HG02973 (cell line): ENCODE results near the gene ATL3.
A peak's percentile ranks its signal among the peaks of the same experiment; 100 is the strongest.
"Not testable (repeated sequence)": the region's sequence is repeated elsewhere in the genome, so short reads cannot be mapped to it uniquely, and the experiment has no call there.

Source experiments
- ATAC-seq: cut with Tn5 transposase; IDR thresholded peaks from one replicate; pipeline ENCODE4 v1.9.1; 2021; ENCODE audit warnings: moderate library complexity; ENCODE audit not compliant: unreplicated experiment

Gene ATL3

DNA sequence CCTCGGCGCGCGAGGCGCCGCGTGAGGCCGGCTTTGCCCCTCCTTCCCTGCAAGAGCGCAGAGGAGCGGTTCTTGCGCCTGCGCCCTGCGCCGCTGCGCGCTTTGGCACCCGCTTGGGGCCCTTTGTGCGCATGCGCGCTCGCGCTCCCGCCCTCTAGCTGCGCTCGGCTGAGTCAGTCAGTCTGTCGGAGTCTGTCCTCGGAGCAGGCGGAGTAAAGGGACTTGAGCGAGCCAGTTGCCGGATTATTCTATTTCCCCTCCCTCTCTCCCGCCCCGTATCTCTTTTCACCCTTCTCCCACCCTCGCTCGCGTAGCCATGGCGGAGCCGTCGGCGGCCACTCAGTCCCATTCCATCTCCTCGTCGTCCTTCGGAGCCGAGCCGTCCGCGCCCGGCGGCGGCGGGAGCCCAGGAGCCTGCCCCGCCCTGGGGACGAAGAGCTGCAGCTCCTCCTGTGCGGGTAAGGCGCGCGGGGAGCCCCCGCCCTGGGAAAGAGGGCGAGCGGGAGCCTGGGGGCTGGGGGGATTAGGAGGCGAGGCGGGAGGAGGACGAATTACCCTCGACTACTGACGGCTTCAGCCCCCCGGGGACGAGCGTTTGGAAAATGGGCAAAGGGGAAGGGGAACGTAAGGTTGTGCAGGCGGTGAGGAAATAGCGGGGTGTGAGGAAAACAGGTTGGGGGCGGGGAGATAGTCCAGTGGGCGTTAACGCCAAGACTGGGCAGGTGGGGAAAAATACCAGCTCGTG is 10.3 kb upstream of the ATL3 start, which contains the start of gene RTN3:
Gene RTN3, plus strand, starts transcription at position 180 of the 745 bp plus-strand sequence. Its CDS starts 137 bp downstream, at position 317.
- ATAC-seq: peak; percentile 78

DNA sequence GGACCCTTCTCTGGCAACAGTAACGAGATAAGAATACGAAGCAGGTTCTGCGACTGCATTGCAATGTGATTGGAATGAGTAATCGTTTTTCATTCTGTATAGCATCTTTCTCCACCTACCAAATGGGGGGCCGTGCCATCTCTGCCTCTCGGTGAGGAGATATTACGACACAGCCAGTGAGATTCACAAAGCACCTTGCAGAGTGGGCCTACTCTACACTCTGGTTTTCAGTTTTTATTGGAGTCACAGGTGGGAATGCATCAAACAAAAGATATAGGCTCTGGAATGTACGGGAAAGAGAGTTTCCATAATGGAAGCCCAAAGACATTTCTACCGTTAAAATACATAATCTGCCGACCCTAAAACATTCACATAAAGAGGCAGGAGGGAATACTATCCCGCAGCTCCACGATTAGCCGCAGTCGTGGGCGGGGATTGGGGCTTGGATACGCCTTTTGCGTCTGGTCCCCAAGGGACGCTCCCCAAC is 9.7 kb upstream of the ATL3 start:
- ATAC-seq: no peak

DNA sequence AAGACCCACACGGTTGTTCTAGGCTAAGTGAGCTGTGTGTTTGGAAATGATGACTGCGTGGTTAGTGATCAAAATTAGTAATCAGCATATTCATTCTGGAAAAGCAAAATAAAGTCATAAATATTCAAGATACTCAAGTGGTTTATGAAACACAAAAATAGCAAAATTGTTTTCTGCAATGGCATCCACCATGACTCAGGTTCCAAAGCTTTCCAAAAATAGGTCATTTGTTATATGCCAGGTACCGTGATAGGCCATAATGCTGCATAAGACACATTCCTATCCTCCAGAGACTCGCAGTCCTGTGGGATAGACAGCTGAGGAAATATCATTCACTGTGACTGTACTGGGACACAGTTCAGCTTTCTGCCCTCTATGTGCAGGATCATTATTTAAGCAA is 2.4 kb upstream of the ATL3 start:
- ATAC-seq: no peak

DNA sequence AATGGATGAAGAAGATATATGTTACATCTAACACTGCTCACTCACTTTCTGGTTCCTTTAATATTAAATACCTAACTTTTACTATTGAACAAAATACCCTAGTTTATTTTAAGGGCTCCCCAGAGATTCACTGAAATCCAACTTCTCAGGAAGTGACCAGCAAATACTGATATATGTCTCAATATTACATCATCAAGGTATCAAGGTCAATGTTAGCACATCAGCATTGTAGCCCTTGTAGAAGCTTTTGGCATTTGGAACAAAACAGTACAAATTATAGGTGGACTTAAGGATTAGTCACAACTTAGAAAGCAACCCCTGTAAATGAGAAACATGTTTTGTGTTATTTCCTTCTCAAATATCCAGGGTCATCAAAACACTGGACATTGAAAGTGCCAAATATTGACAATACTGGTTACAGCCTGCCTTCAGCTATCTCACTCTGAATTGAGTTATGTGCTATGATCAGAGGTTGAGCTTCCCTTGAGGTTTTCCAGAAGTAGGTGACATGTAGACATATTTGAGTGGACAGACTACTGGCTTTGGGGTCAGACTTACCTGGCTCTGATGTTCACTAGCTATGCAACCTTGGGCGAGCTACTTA is 1.9 kb upstream of the ATL3 start:
- no peak for ATAC-seq

DNA sequence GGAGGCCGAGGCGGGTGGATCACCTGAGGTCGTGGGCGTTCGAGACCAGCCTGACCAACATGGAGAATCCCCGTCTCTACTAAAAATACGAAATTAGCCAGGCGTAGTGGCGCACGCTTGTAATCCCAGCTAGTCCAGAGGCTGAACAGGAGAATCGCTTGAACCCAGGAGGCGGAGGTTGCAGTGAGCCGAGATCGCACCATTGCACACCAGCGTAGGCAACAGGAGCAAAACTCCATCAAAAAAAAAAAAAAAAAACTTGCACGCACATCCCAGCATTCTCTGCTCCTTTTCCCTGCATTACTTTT is 934 bp upstream of the ATL3 start:
- no peak for ATAC-seq

DNA sequence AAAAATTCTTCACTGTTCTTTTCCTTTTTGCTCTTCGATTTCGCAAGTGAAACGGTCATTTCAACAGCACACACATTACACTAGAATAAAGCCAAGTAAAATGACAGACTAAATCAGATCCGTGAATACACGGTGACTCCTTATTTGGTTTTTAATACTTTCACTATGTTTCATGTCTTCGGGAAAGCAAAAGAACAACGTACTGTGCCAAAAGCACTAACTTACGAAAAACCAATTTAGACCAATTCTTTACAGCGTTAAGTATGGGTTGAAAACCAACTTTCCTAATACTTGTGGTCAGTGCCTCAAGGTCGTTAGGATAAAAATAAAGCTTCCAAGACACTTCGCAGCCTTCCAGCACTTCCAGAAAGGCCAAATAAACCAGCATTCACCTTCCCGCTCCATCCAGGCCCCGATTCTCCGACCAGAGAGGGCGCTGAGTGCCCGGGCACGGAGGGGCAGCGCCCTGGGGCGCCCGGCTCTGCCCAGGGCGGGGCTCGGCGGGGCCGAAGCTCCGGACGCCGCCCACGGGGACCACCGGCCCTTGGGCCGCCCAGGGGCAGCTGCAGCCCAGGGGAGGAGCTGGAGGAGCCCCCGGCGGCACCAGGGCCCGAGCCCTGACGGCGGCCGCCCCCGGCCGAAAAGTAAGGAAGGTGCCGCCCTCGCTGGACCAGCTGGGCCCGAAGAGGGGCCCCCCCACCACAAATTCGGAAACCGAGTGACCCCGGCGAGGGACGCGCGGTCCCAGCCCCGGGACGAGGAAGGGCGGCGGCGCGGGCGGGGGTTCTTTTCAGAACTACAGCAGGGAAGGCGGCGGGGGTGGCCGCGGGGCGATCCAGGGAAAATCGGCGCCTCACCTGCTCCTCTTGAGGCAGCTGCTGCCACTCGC is 499 bp downstream of the ATL3 start:
- ATAC-seq: peak; percentile 17

DNA sequence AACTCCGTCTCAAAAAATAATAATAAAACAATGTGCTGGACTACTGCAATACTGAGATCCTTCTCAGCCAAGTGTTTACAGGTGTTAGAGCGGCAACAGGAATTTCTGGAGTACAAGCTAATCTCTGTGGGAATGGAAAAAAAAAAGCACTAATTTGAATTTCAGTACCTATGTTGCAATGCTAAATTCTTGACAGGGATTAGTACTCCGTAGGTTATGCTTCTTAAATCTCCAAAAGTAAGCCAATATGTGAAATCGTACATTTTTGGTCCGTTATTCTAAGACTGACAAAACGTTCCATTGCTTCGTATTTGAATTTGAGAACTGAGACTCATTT is 1.1 kb downstream of the ATL3 start:
- no peak for ATAC-seq

DNA sequence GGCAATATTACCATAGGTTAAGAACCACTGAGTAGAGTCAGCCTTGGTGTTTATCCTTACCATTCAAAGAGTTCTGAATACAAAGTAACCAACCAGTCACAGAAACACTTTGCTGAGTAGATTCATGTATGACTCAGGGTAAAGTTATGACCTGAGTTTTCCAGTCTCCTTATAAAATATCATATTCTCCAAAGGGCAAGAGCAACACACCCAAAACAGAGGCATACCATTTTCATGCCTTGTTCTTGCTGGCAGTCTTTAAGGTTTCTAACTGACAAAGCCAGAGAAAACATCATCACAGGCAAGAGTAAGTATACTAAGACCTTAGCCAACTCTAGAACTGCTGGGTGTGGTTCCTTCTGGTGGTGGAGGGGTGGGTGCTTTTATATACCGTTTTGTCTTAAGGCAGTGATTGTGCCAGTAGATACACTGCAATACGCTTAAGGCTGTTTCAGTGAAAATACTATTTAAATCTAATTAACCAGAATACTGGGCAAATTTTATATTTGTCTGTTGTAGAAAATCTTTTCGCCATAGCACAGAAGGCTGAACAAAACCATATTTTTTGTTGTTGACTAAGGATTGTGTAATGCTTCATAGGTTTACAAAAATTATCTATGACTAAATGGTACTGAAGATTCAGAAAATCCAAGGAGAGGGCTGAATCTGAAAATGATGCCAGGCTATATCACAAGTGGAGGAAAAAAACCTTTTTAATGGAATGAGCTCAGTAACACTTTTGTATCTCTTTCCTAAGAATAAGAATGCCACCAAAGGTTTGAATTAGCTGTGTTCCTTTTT is 3.0 kb downstream of the ATL3 start:
- ATAC-seq: no peak

DNA sequence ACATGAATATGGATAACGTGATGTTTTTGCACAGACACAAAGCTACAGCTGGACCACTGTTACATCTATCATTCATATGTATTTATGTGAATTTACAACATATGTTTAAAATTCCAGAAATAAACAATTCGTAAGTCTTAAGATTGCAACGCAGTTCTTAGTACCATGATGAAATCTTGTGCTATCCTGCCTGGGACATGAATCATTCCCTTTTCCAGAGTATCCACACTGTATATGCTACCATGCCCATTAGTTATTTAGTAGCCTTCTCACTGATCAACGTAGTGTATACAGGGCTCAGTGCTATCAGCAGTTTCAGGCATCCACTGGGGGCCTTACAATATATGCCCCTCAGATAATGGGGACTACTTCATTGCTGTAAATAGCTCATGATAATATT is 4.3 kb downstream of the ATL3 start:
- no peak for ATAC-seq

DNA sequence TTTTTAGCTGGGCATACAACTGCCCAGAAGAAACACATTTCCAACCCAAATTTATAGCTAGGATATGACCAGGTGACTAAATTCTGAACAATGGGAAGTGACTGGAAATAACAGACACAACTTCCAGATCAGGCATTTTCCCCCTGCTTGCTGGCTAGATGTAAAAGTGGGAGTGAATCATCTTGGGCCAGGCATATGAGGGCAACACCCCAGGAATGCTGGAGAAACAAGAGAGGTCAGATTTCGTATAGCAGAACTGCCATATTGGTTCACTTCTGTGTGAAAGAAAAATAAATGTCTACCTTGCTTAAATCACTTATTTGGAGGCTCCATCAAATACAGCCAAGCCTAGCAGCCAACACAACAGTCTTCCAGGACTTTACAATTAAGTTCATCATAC is 7.4 kb downstream of the ATL3 start:
- no peak for ATAC-seq

DNA sequence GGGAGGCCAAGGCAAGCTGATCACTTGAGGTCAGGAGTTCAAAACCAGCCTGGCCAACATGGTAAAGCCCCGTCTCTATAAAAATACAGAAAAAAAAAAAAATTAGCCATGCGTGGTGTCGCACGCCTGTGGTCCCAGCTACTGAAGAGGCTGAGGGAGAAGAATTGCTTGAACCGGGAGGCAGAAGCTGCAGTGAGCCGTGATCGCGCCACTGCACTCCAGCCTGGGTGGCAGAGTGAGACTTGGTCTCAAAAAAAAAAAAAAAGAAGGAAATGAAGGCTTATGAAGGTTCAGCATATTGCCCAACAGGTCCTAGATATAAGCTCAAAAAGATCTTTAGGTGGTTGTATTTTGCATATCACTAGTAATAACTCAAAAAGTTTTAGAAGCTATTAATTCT is 10.2 kb downstream of the ATL3 start:
- ATAC-seq: no peak

DNA sequence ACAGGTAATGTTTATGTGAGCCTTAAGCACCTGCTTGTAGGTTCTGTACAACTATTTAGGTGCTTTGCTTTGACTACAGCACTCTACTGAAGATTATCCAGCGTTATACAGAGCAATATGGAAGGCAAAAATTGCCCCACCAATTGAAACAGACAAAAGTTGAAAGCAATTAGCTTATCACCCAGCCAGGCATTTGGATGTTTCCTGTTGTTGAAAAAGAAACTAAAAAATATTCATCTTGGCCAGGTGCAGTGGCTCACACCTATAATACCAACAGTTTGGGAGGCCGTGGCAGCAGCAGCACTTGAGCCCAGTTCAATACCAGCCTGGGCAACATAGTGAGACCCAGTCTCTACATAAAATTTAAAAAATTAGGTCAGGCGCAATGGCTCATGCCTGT is 18.5 kb downstream of the ATL3 start:
- no peak for ATAC-seq

DNA sequence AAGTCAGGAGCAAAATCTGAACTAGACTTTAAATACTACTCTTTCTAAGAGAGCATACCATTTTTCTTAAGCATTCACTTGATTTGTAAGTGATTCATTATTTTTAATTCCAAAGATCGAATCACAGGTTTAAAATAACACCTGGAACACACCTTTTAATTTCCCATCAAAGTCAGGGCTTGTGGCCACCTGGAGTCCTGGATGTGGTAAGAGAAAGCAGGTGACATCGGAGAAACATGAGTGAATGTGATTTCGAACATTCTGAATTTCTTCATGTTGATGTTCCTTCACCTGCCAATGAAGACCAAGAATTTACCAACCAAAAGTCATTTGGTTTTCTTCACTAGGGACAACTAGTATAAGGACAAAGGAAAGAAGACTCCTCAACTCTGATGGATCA is 28.0 kb downstream of the ATL3 start:
- no peak for ATAC-seq

DNA sequence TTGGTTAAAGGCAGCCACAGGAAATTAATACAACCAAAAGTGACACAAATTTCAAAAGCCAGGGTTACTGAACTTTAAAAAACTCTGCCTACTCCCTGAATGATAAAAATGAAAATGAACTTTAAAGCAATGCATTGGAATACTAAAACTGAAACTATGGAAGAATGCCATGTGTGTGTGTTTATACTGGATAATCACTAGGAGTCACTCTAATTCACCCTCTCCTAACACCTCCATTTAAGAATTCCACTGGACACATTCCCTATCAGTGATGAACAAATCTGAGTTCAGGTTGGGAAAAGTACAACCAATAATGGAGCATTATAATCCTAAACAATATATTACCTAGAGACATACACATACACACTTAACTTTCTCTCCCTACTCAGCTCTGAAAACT is 29.4 kb downstream of the ATL3 start:
- no peak for ATAC-seq

DNA sequence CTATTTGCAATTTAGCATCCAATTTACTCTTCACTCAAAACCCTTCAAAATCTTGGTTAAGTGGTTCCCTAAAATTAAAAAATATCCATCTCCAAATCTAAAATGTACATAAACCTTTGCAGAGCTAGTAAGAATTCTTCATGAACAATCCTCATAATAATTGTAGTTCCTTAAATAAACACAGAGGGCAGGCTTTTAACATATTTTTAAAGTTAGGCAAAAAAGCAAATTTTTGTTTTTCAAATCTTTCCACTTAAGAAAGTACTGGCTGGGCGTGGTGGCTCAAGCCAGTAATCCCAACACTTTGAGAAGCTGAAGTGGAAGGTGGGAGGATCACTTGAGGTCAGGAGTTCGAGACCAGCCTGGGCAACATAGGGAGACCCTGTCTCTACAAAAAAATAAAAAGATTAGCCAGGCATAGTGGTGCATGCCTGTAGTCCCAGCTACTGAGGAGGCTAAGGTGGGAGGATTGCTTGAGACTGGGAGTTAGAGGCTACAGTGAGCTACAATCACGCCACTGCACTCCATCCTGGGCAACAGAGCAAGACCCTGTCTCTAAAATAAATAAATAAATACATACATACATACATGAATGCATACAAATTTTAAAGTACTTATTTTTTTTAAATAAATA is 31.9 kb downstream of the ATL3 start:
- no peak for ATAC-seq

DNA sequence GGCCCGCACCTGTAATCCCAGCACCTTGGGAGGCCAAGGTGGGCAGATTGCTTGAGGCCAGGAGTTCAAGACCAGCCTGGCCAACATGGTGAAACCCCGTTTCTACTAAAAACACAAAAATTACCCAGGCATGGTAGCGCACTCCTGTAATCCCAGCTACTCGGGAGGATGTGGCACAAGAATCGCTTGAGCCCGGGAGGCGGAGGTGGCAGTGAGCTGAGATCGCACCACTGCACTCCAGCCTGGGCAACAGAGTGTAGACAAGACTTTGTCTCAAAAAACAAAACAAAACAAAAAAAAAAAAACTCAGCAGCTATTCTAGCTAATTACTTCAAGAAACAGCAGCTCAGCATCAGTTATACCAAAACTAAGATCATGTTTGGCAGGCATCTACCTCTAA is 32.7 kb downstream of the ATL3 start:
- not testable (repeated sequence) for ATAC-seq

DNA sequence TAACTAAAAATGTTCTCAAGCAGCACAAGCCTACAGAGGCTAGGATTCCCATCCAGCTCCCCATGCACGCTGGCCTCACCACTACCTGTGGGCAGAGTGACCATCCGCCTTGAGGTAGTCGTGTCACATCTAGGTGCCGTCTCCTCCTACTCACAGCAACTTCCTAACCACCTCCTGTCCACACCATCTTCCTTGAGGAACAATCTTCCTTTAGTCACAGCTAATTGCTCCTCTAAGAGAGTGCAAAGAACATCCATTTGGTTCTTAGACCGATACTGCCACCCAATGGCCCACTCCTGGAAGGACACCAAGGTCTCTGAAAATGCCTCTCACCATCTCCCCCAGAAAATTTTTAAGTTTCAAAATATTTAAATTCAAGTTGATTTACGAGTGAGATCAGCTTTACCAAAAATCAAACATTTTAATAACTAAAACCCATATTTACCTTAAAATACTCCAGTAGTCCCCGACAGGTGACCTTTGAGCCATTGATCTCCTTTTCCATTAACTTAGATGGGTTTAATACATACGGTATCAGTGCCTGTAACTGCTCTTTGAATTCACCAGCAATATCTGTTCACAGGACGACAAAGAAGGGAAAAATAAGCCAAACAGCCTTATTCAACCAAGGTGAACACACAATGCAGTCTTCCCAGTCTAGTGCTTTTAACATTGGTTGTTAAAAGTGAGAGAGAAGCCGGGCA is 35.3 kb downstream of the ATL3 start:
- ATAC-seq: no peak

DNA sequence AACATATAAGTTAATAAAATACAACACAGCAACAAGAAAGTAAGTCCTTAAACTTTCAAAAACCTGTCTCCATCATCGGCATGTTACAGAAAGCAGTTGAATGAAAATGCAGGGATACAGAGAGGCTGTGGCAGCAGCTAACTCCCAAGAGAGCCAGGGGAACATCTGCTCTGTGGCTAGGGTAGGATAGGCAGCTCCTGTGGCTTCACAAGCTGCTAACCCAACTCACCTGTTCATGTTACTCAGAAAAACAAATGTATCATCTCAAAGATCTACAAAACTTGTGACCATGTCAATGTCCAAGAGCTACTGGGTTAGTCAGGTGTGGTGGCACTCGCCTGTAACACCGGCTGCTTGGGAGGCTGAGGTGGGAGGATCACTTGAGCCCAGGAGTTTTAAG is 41.8 kb downstream of the ATL3 start:
- no peak for ATAC-seq

DNA sequence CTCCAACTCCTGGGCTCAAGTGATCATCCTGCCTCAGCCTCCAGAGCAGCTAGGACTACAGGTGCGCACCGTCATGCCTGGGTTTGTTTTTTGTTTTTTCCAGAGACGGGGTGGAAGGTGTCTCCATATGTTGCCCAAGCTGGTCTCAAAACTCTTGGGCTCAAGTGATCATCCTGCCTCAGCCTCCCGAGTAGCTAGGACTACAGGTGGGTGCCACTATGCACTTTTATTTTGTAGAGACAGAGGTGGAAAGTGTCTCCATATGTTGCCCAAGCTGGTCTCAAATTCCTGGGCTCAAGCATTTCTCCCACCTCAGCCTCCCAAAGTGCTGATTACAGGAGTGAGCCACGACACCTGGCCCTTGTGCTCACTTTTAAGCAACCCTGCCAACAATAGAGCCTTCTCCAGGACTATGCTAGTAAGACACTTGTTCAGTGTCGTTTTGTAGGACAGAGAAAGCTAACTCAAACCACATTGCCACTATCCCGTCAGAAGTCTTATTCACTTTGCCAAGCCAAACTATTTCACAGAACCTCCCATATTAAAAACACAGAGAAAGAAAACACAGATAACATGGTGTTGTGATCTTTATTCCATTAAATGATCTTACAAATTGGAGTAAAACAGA is 47.5 kb downstream of the ATL3 start:
- no peak for ATAC-seq

DNA sequence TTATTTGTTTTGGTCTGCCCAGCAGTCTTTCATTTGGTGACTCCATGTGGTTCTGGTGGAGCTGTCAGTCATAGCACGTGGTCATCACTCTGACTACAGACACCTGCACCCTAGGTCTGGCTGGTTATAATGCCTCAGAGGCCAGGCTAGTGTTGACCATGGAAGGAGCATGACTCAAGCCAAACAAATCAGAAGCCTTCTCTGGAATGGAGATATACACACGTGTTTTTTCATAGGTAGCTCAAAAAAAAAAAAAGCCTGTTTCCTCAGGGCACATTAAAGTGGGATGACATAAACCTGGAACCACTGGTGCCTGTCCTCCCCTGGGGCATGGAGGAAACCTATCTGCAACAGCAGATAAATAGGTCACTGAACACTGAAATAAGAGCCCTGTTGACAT is 48.9 kb downstream of the ATL3 start:
- ATAC-seq: no peak
